ENCODE data around the gene PDE6D.
A peak's percentile ranks its signal among the peaks of the same experiment; 100 is the strongest.

Gene PDE6D

DNA sequence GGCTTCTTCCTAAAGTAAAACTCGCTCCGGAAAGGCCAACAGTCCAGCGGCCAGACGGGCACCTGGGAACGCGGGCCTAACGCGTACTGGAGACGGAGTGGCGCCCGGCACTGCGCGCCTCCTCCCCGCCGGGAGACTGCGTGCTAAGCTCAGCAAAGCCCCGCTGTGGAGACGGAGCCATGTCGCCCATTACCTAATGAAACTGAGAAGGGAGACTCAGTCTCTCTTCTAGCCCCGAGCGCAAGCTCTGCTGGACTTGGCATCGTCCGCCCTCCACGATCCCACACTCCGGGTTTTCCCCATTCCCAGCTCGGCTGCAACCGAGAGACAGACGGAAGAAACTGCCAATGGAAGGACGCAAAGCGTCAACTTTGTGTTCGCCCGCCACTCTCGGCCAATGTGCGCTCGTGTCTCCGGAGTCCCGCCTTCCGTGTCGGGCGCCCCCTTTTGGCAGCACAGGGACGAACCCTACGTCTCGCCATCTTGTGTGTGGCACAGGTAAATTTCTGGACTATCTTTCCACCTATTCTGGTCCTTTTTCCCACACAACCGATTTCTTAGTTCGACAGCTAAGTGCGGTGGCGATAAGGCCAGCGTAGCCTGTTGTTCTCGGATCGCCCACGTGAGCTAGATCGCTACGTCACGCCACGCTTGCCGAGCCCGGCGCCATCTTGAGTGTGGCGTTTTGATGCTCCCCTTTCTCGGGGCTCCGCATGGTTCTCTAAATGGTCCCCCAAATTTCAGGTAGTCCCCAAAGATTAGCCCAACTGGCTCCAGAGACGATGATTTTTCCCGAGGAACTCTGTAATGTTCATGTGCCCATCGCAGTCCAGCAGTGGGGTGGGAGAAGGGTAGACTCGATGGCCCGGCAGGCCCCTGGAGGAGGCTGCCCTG is 74.1 kb downstream of the PDE6D start:
- TF ChIP-seq, protein P1, sequence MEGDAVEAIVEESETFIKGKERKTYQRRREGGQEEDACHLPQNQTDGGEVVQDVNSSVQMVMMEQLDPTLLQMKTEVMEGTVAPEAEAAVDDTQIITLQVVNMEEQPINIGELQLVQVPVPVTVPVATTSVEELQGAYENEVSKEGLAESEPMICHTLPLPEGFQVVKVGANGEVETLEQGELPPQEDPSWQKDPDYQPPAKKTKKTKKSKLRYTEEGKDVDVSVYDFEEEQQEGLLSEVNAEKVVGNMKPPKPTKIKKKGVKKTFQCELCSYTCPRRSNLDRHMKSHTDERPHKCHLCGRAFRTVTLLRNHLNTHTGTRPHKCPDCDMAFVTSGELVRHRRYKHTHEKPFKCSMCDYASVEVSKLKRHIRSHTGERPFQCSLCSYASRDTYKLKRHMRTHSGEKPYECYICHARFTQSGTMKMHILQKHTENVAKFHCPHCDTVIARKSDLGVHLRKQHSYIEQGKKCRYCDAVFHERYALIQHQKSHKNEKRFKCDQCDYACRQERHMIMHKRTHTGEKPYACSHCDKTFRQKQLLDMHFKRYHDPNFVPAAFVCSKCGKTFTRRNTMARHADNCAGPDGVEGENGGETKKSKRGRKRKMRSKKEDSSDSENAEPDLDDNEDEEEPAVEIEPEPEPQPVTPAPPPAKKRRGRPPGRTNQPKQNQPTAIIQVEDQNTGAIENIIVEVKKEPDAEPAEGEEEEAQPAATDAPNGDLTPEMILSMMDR (IDR thresholded peaks at IDR 0.05; ENCODE audit: extremely low read depth, missing control alignments): peak; percentile 73

DNA sequence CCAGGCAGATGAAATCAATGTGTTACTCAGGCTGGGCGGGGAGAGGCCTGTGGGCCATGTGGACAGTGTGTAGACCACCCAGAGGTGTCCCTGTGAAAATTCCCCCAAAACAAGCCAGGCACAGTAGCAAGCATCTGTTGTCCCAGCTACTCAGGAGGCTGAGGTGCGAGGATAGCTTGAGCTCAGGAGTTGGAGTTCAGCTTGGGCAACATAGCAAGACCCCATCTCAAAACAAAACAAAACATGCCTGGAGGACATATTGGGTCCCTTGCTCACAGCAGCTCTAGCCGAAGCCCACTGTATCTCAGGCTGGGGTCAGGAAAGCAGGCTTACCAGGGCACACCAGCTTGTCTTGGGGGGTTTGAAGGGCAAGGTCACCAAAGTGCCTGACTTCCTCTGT is 77.1 kb downstream of the PDE6D start:
- no peak for DNase-seq (ENCODE audit: low spot score)
- TF ChIP-seq, protein P1 (IDR thresholded peaks at IDR 0.05; ENCODE audit: extremely low read depth, missing control alignments): no peak

More for the DNA sequence above, 74.1 kb downstream of the PDE6D start:
- peak; percentile 93 for DNase-seq (ENCODE audit: low spot score)

DNA sequence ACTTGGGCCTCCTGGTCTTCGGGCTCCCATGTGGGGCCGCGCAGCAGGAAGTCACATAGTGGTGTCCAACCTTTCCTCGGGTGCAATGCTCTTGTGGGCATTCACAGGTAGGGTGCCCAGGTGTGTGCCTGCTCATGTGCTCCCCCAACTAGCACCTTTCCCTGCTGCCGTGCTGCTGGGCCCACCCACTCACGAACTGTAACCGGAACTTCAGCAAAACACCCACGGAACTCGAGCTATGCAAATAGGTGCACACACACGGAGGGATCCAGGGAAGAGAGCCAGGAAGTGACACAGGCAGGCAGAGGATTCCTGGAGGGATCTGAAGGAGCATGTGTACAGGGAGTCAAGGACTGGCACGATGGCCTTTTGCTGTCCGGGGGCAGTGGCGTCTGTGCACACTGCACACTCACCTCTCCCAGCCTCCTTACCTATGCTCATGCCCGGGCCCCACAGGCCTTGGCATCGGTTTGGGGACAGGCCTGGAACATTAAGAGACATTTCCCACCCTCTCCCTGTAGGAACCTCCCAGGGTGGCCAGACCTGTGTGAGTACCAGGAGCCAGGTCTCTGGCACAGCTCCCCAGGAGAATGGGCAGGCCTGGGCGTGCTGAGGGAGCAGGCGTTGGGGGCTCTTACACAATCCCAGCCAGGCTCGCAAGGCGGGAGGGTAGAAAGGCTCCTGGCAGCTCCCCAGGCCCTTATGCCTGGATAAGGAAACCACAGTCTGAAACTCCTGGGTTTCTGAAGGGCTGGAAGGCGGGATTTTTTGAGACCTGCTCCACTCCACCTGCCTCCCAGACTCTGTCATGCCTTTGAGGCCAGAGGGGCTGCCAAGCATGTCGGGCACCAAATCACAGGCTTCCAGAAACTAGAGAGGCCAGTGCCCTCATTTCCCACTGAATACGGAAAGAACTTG is 79.4 kb downstream of the PDE6D start:
- TF ChIP-seq, protein P1 (IDR thresholded peaks at IDR 0.05; ENCODE audit: extremely low read depth, missing control alignments): no peak
- DNase-seq (ENCODE audit: low spot score): no peak

DNA sequence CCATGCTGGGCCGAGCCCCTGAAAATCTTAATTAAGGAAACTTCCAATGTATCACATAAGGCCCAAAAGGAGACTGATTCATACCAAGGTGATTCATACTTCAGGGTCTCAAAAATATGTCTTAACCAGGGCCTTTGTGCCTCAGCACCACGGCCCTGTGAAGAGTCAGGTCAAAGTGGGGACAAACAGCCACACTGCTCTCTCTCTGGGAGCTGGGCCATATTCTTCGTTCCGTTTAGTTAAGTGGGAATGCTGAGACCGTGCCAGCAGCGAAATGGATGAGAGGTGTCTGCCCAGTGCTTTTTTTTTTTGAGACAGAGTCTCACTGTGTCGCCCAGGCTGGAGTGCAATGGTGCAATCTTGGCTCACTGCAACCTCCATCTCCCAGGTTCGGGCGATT is 82.1 kb downstream of the PDE6D start:
- TF ChIP-seq, protein P1 (IDR thresholded peaks at IDR 0.05; ENCODE audit: extremely low read depth, missing control alignments): no peak
- DNase-seq (ENCODE audit: low spot score): no peak

DNA sequence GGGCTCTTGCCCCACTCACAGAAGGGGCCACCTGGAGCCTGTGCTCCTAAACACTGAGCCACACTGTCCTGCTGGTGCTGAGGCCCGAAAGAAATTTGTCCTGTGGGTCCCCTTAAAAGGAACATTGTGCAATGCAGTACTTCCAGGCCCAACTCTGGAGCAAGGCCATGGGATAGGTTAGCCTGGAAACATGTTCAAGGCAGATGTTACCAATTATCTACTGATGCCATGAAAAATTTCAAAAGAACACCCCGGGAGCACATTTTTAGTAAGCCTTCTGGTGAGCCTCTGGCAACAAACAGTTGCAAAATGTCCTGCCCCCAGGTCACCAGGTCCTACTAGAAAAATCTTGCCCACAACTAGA is 85.1 kb downstream of the PDE6D start:
- TF ChIP-seq, protein P1 (IDR thresholded peaks at IDR 0.05; ENCODE audit: extremely low read depth, missing control alignments): no peak
- DNase-seq (ENCODE audit: low spot score): no peak

DNA sequence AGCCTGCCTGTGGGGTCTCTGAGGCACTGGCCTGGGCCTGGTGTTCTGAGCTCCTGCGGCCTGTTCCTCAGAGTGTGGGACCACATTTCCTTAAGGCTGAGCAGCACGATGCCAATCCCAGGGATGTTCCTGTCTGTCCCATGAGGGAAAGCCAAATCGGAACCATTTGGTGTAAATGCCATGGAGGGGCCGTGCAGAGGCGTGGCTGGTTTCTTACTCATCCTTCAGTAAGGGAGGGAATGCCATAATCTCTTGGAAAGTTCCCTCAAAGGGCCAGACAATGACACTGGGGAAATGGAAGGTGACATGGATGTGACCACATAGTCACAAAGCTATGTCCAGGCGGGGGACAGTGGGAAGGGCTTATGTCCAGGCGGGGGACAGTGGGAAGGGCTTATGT is 87.1 kb downstream of the PDE6D start:
- TF ChIP-seq, protein P1 (IDR thresholded peaks at IDR 0.05; ENCODE audit: extremely low read depth, missing control alignments): no peak
- DNase-seq (ENCODE audit: low spot score): no peak

DNA sequence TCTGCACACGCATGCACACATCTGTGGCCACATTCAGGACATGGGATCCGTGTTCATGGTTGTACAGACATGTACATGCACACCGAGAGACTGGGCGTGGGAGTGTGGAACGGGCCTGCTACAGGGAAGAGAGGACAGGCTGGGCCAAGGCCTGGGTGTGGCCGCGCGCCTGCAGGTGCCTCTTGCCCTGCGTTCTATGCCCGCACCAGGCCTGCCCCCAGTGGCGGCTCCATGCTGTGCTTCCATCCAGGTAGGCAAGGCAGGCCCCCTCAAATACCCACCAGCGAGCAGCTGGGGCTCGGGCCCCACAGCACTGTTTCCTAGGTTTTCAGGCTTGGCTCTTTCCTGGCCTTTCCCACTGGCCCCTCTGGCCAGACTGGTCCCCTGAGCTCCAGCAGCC is 88.2 kb downstream of the PDE6D start:
- DNase-seq (ENCODE audit: low spot score): no peak
- TF ChIP-seq, protein P1 (IDR thresholded peaks at IDR 0.05; ENCODE audit: extremely low read depth, missing control alignments): no peak

Data from GM20000 (cell line).